CD14-positive monocyte (primary cell): ENCODE results near the gene ITPKA. TPM values are rescaled to one million over a fixed set of nuclear protein-coding genes. Genes with fewer than 3 reads are reported as not detected.
A peak's percentile ranks its signal among the peaks of the same experiment; 100 is the strongest.

Experiments used
- DNase-seq, 3 donors: peaks; one replicate each; pipeline ENCODE4 v3.0.0-alpha.2; 2011 to 2022
- H2AFZ ChIP-seq: 2 replicates; pipeline ENCODE4 v1.6.0; 2012; ENCODE audit warnings: mild to moderate bottlenecking, low read depth, low read length, inconsistent platforms; ENCODE audit not compliant: insufficient read depth, poor library complexity, severe bottlenecking
- H3K27ac ChIP-seq, 2 donors: 1 replicate in 1 of 2; 2 replicates in 1 of 2; pipeline ENCODE4 v1.5.1; 2012 to 2013; ENCODE audit warnings: low read length in 2 of 2, control low read depth in 1 of 2, inconsistent platforms in 1 of 2, low read depth in 1 of 2, mild to moderate bottlenecking in 1 of 2
- H3K27me3 ChIP-seq, 2 donors: one replicate each; pipeline versions ENCODE4 v1.6.0 to v1.6.1; 2011 to 2013; ENCODE audit warnings: low read length in 2 of 2; ENCODE audit not compliant: control insufficient read depth in 2 of 2, insufficient read depth in 2 of 2
- H3K36me3 ChIP-seq, 2 donors: replicated peaks in 1 of 2; 1 replicate in 1 of 2; 2 replicates in 1 of 2; pipeline versions ENCODE4 v1.5.1 to v1.6.1; 2012 to 2013; ENCODE audit warnings: low read length in 2 of 2, control low read depth in 1 of 2, inconsistent platforms in 1 of 2, mild to moderate bottlenecking in 1 of 2; ENCODE audit not compliant: insufficient read depth in 2 of 2, control insufficient read depth in 1 of 2
- H3K4me1 ChIP-seq, 2 donors: 1 replicate in 1 of 2; 2 replicates in 1 of 2; pipeline versions ENCODE4 v1.5.1 to v1.6.1; 2012 to 2013; ENCODE audit warnings: low read length in 2 of 2, control low read depth in 1 of 2, inconsistent platforms in 1 of 2, mild to moderate bottlenecking in 1 of 2, moderate library complexity in 1 of 2; ENCODE audit not compliant: insufficient read depth in 2 of 2, control insufficient read depth in 1 of 2
- H3K4me2 ChIP-seq: replicated peaks from 2 replicates; pipeline ENCODE3; 2012; ENCODE audit warnings: low read length, moderate library complexity, mild to moderate bottlenecking; ENCODE audit not compliant: poor library complexity, severe bottlenecking; ENCODE audit errors: extremely low read depth
- H3K4me3 ChIP-seq, 3 experiments: fragments of 200-600 bp in 1 of 3; sonication (generic) in 1 of 3; replicated peaks in 1 of 3; 1 replicate in 2 of 3; 2 replicates in 1 of 3; pipeline ENCODE4 v1.5.1; 2011 to 2013; ENCODE audit warnings: low read length in 3 of 3, mild to moderate bottlenecking in 3 of 3, control low read depth in 2 of 3, low read depth in 2 of 3, inconsistent platforms in 1 of 3, moderate library complexity in 1 of 3
- H3K79me2 ChIP-seq: 2 replicates; pipeline ENCODE4 v1.6.0; 2012; ENCODE audit warnings: mild to moderate bottlenecking, control low read depth, inconsistent platforms, low read length, moderate library complexity; ENCODE audit not compliant: insufficient read depth
- H3K9ac ChIP-seq: 2 replicates; pipeline ENCODE4 v1.6.0; 2017; ENCODE audit warnings: low read length, mild to moderate bottlenecking; ENCODE audit not compliant: insufficient read depth, poor library complexity, severe bottlenecking
- H3K9me3 ChIP-seq, 2 donors: replicated peaks in 1 of 2; 1 replicate in 1 of 2; 2 replicates in 1 of 2; pipeline versions ENCODE4 v1.5.1 to v1.6.1; 2012 to 2013; ENCODE audit warnings: low read length in 2 of 2, control low read depth in 1 of 2; ENCODE audit not compliant: control insufficient read depth in 1 of 2, insufficient read depth in 1 of 2
- H4K20me1 ChIP-seq: 2 replicates; pipeline ENCODE4 v1.6.0; 2012; ENCODE audit warnings: mild to moderate bottlenecking, low read length, control low read depth, moderate library complexity; ENCODE audit not compliant: insufficient read depth
- H3K27ac Mint-ChIP-seq, 7 donors: one replicate each; pipeline ENCODE4 v1.8.0; 2020; ENCODE audit warnings: mild to moderate bottlenecking in 7 of 7, mixed read lengths in 7 of 7, moderate library complexity in 6 of 7, inconsistent platforms in 2 of 7
- H3K27me3 Mint-ChIP-seq, 3 donors: one replicate each; pipeline ENCODE4 v1.8.0; 2021 to 2022; ENCODE audit warnings: low read depth in 3 of 3, mild to moderate bottlenecking in 3 of 3, mixed read lengths in 3 of 3, moderate library complexity in 3 of 3, inconsistent platforms in 1 of 3
- H3K36me3 Mint-ChIP-seq, 2 donors: one replicate each; pipeline ENCODE4 v1.8.0; 2020; ENCODE audit warnings: mixed read lengths in 2 of 2, inconsistent platforms in 1 of 2, mild to moderate bottlenecking in 1 of 2
- H3K4me1 Mint-ChIP-seq: one replicate; pipeline ENCODE4 v1.8.0; 2020; ENCODE audit warnings: mild to moderate bottlenecking, mixed read lengths
- H3K4me3 Mint-ChIP-seq, 2 donors: one replicate each; pipeline ENCODE4 v1.8.0; 2020; ENCODE audit warnings: mild to moderate bottlenecking in 2 of 2, mixed read lengths in 2 of 2, moderate library complexity in 1 of 2
- H3K9me3 Mint-ChIP-seq, 7 donors: one replicate each; pipeline ENCODE4 v1.8.0; 2020 to 2022; ENCODE audit warnings: mixed read lengths in 7 of 7, mild to moderate bottlenecking in 6 of 7, moderate library complexity in 6 of 7, inconsistent platforms in 2 of 7
- WGBS: methylation state at CpG from one replicate; pipeline ENCODE4 v1.1.5; 2013; ENCODE audit warnings: missing lambda C conversion rate; ENCODE audit not compliant: insufficient coverage; 5-methylcytosine and 5-hydroxymethylcytosine counted together
- intact Hi-C, 2 donors: fragments of 100-400 bp; cut with micrococcal nuclease; formaldehyde crosslinking; loops; one replicate each; pipeline versions ENCODE4 v1.15.0 to v1.15.1; 2023
- polyA plus RNA-seq, 3 donors: library from polyadenylated mRNA; depleted of rRNA in 1 of 3; unstranded in 2 of 3; stranded (reverse) in 1 of 3; fragments of 300-500 nt in 2 of 3; fragments of >200 nt in 1 of 3; fragmentation: Illumina TruSeq in 2 of 3; gene quantifications; 1 replicate in 2 of 3; 2 replicates in 1 of 3; pipeline ENCODE4 v1.2.3, GENCODE V29; 2012 to 2021
- TF ChIP-seq, protein P1 (sequence below): fragments of 200-600 bp; IDR thresholded peaks from one replicate; pipeline ENCODE4 v1.8.0; 2022; ENCODE audit warnings: antibody characterized with exemption, mild to moderate bottlenecking

The ITPKA gene
- polyA plus RNA-seq, 3 donors = 0.31 TPM; not detected in 2

DNA sequence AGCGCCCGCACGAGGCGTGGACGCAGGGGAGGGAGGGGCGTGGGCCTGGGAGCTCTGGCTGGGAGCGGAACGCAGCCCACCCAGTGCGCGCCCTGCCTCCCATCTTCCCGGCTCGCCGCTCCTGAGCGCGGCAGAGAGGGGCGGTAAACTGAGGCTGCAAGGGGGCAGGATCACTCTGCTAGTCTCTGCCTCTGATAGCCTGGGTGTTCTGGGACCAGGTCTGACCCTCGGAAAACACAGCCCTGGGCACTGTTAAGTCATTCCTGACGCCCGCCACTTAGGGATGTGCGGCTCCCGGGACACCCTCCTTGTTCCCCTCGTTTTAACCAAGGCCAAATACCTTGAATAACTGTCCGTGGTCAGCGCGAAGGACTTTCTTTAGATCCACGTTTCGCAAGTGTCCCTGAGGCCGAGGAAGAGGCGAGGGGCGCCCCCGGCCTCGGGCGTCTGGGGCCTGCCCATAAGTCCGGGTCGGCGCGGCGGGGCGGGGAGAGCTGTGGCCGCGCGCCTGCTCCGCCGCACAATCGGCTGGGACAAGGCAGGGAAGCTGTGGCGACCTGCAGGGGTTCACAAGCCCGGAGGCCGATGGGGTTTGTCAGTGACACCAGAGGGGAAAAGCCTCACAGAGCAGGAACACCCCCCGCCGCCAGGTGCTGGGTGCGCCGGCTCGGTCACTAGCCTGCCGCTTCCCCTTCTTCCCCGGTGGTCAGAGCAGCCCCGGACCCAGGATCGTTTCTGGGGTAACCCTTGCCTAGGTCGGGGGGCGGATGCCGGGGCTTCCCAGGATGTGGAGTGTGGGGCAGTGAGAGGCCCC lies 1.5 kb downstream of the ITPKA start:
- TF ChIP-seq, protein P1, sequence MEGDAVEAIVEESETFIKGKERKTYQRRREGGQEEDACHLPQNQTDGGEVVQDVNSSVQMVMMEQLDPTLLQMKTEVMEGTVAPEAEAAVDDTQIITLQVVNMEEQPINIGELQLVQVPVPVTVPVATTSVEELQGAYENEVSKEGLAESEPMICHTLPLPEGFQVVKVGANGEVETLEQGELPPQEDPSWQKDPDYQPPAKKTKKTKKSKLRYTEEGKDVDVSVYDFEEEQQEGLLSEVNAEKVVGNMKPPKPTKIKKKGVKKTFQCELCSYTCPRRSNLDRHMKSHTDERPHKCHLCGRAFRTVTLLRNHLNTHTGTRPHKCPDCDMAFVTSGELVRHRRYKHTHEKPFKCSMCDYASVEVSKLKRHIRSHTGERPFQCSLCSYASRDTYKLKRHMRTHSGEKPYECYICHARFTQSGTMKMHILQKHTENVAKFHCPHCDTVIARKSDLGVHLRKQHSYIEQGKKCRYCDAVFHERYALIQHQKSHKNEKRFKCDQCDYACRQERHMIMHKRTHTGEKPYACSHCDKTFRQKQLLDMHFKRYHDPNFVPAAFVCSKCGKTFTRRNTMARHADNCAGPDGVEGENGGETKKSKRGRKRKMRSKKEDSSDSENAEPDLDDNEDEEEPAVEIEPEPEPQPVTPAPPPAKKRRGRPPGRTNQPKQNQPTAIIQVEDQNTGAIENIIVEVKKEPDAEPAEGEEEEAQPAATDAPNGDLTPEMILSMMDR = no peak
- peak overlapping the region; percentile 49 for H3K9ac ChIP-seq
- H3K9me3 Mint-ChIP-seq = peaks cover 0 to 29% (median 4%) of the 10 kb centered on the region in 7 donors
- peak overlapping the region; percentile 72 for H2AFZ ChIP-seq
- 2% methylated on average over 57 of the region's 60 CpGs for WGBS
- peak overlapping the region in 1 of 3 experiments; percentile 90 for H3K4me3 ChIP-seq
- H3K36me3 Mint-ChIP-seq = peaks cover 4 to 7% of the 10 kb centered on the region in 2 donors
- DNase-seq = no peak
- H3K79me2 ChIP-seq = no peaks in the 10 kb centered on the region
- H3K36me3 ChIP-seq = no peaks in the 10 kb centered on the region
- H4K20me1 ChIP-seq = no peaks in the 10 kb centered on the region
- peak overlapping the region; percentile 63 to 84 for H3K4me3 Mint-ChIP-seq
- peak overlapping the region; percentile 98 for H3K4me2 ChIP-seq
- no peak overlapping the region for H3K27ac ChIP-seq
- intact Hi-C loops = no loop called here
- peaks cover 50 to 94% of the 10 kb centered on the region in 2 donors for H3K27me3 ChIP-seq
- peaks cover 31 to 34% of the 10 kb centered on the region in 2 donors for H3K4me1 ChIP-seq
- H3K9me3 ChIP-seq = no peaks in the 10 kb centered on the region
- H3K27ac Mint-ChIP-seq = no peak overlapping the region
- H3K4me1 Mint-ChIP-seq = peaks cover 20% of the 10 kb centered on the region
- H3K27me3 Mint-ChIP-seq = peaks cover 70 to 96% (median 88%) of the 10 kb centered on the region in 3 donors

DNA sequence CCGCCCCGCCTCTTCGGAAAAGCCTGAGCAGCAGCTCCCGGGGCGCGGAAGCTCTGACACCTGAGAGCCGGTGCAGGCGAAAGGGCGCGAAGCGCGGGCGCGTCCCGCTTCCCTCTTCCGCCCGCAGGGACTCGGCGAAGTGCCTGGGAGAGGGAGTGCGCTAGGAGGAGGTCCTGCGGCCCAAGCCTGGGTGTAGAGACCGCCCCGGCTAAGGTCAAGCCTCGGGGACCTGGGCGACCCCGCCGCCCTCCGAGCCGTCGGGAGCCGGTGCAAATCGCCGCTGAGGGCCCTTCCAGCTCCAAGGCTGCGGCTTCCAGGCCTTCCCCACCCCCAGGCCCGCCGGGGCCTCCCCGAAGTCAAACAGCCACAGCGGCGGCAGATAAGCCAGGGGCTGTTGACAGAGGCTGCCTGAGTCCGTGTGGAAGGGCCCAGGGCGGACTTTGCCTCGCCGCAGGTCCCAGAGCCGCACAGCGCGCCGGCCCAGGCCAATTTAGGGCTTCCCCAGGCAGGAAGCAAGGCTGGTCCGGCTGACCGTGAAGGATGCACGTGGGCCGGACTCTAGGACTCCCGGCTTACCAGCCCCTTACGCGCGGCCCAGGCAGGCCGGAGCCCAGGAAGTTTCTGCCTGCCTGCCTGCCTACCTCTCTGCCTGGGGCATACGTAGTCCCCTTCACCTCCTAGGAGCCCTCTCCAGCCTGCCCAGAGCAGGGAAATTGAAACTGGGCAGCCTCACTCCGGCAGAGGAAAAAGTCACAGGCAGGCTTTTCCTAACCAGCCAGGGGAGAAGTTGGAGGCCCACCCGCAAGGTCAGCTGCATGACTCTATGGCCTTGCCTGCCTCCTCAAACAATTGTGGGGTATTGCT lies 2.3 kb downstream of the ITPKA start:
- Mint-ChIP-seq H3K4me3 (peak overlapping the region in 1 of 2 donors; percentile 84), H3K4me1 (peaks cover 21% of the 10 kb centered on the region), H3K27ac (no peak overlapping the region), H3K36me3 (peaks cover 5 to 8% of the 10 kb centered on the region in 2 donors), H3K27me3 (peaks cover 77 to 96% (median 92%) of the 10 kb centered on the region in 3 donors), H3K9me3 (peaks cover 0 to 34% (median 5%) of the 10 kb centered on the region in 7 donors)
- TF ChIP-seq, protein P1 = no peak
- peak overlapping the region in 1 of 3 experiments; percentile 90 for H3K4me3 ChIP-seq
- no peaks in the 10 kb centered on the region for H3K36me3 ChIP-seq
- intact Hi-C loops = no loop called here
- WGBS = 26% methylated on average over 56 of the region's 59 CpGs
- H3K4me2 ChIP-seq = peak overlapping the region; percentile 98
- no peak overlapping the region for H3K9ac ChIP-seq
- H3K4me1 ChIP-seq = peaks cover 32 to 36% of the 10 kb centered on the region in 2 donors
- DNase-seq = no peak
- H2AFZ ChIP-seq = no peak overlapping the region
- H3K9me3 ChIP-seq = no peaks in the 10 kb centered on the region
- no peak overlapping the region for H3K27ac ChIP-seq
- H3K27me3 ChIP-seq = peaks cover 56 to 96% of the 10 kb centered on the region in 2 donors
- H4K20me1 ChIP-seq = no peaks in the 10 kb centered on the region
- no peaks in the 10 kb centered on the region for H3K79me2 ChIP-seq
